HG03571 (cell line): Measurements from ENCODE around the gene JPH4.

Experiments
- ATAC-seq: cut with Tn5 transposase; IDR thresholded peaks from one replicate; pipeline ENCODE4 v1.9.1; 2021; ENCODE audit not compliant: unreplicated experiment

Gene JPH4

GRCh38 chr14:23565626-23566025 is 13.0 kb downstream of the JPH4 start:
- no peak for ATAC-seq

- no peak for ATAC-seq
These were observed 13.7 kb downstream of the JPH4 start for GRCh38 chr14:23564876-23565275.

- ATAC-seq, result no peak
These were observed 14.3 kb downstream of the JPH4 start for GRCh38 chr14:23564181-23564812.

GRCh38 chr14:23563473-23564180 is 15.0 kb downstream of the JPH4 start:
- no peak for ATAC-seq

- no peak for ATAC-seq
These were observed 15.6 kb downstream of the JPH4 start for GRCh38 chr14:23562822-23563472.

- no peak for ATAC-seq
These were observed 16.4 kb downstream of the JPH4 start for GRCh38 chr14:23561873-23562821.

- no peak for ATAC-seq
These were observed 17.3 kb downstream of the JPH4 start for GRCh38 chr14:23561259-23561658.

- no peak for ATAC-seq
These were observed 18.6 kb downstream of the JPH4 start for GRCh38 chr14:23559926-23560520.

- no peak for ATAC-seq
These were observed 19.3 kb downstream of the JPH4 start for GRCh38 chr14:23559010-23559925.

- no peak for ATAC-seq
These were observed 20.1 kb downstream of the JPH4 start for GRCh38 chr14:23558346-23559009.

- no peak for ATAC-seq
These were observed 20.6 kb downstream of the JPH4 start for GRCh38 chr14:23557946-23558345.

GRCh38 chr14:23557521-23557920 is 21.1 kb downstream of the JPH4 start:
- no peak for ATAC-seq

- no peak for ATAC-seq
These were observed 21.7 kb downstream of the JPH4 start for GRCh38 chr14:23556700-23557440.

- peak; percentile 75 for ATAC-seq
These were observed 22.5 kb downstream of the JPH4 start, which contains the start of gene THTPA for GRCh38 chr14:23555882-23556699. Gene THTPA (plus strand): TSS chr14:23556271. CDS start chr14:23556758, 487 bp downstream.

- no peak for ATAC-seq
These were observed 23.1 kb downstream of the JPH4 start for GRCh38 chr14:23555533-23555881.

GRCh38 chr14:23551266-23552028 is 27.1 kb downstream of the JPH4 start, which contains the start of gene ZFHX2:
Gene ZFHX2 (minus strand): TSS chr14:23551765. CDS start chr14:23535325, 16,440 bp downstream.
- no peak for ATAC-seq

- no peak for ATAC-seq
These were observed 27.8 kb downstream of the JPH4 start for GRCh38 chr14:23550812-23551265.
